C4-2B (cell line): Measurements from ENCODE around the gene ALAS1.
"Not testable (repeated sequence)": the region's sequence is repeated elsewhere in the genome, so short reads cannot be mapped to it uniquely, and the experiment has no call there.

Source experiments
- H3K27ac ChIP-seq: fragments of 450-650 bp; 2 replicates; pipeline ENCODE4 v1.5.1; 2017
- ZFX ChIP-seq: fragments of 450-650 bp; IDR thresholded peaks from 2 replicates; pipeline ENCODE4 v1.6.1; 2017
- TF ChIP-seq, protein P1 (sequence below): fragments of 450-650 bp; conservative IDR thresholded peaks from 2 replicates; pipeline ENCODE4 v1.5.1; 2017; ENCODE audit warnings: mild to moderate bottlenecking

The ALAS1 gene

DNA sequence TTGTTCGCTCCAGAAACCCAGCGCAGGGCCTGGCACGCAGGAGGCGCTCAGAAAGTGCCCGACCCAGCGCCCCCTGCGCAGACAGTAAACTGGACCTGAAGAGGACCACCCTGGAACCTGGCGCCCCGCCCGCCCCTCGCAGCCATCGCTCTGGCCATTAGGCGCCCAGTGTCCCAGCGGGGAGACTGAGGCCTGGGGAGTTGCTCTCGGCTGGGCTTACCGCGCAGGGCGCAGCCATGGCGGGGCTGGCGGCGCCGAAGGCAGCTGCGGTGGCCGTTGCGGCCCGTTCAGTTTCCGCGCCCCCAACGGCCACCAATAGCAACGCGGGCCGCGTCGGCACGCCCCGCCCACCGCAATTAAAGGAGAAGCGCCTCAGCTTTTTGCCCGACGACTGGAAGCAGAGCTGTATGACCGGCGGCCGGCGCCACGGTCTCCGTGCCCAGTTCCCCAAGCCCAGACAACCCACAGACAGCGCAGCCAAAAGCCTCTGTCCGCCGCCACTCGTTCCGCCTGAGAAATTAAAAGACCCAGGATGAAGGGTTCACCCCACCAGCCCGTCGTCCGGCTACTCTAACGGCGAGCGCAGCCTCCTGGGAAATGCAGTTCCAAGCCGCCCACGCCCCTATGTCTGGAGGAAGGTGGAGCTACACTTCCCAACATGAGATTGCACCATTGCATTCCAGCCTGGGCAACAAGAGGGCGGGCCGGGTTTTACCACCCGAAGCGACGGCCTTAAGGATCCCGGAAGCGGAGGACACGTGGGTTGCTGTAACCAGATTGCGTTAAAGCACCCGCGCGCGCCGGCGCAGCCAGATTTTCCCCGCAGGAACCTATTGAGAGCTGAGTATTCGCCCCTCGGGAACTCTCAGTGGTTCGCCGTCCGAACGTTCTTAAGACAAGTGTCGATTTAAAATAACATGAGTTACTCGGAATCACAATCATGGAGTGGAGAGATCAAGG lies 43.5 kb upstream of the ALAS1 start, which contains the start of gene POC1A:
POC1A (minus strand) TSS at position 289 of the 960 bp plus-strand sequence; CDS start at position 238, 51 bp downstream.
- H3K27ac ChIP-seq: peak within 1 kb of the TSS; percentile 89
- peak; percentile 86; the same call in 1 of the 2 replicates for TF ChIP-seq ZFX
- TF ChIP-seq, protein P1, sequence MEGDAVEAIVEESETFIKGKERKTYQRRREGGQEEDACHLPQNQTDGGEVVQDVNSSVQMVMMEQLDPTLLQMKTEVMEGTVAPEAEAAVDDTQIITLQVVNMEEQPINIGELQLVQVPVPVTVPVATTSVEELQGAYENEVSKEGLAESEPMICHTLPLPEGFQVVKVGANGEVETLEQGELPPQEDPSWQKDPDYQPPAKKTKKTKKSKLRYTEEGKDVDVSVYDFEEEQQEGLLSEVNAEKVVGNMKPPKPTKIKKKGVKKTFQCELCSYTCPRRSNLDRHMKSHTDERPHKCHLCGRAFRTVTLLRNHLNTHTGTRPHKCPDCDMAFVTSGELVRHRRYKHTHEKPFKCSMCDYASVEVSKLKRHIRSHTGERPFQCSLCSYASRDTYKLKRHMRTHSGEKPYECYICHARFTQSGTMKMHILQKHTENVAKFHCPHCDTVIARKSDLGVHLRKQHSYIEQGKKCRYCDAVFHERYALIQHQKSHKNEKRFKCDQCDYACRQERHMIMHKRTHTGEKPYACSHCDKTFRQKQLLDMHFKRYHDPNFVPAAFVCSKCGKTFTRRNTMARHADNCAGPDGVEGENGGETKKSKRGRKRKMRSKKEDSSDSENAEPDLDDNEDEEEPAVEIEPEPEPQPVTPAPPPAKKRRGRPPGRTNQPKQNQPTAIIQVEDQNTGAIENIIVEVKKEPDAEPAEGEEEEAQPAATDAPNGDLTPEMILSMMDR: no peak

DNA sequence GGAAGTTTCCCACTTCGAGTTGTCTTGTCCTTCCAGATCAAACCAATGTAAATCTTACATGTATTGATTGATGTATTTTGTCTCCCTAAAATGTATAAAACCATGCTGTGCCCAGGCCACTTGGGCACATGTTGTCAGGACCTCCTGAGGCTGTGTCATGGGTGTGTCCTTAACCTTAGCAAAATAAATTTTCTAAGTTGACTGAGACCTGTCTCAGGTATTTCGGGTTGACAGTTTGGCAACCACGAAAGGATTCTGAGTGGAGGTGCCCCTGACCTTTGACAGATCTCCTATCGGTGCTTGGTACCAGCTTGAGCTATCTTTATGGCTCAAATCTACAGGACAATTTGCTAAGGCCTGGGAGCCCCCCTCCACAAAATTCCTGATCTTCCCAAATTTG lies 42.0 kb upstream of the ALAS1 start:
- H3K27ac ChIP-seq: no peak overlapping the region
- TF ChIP-seq ZFX: no peak
- TF ChIP-seq, protein P1: no peak

DNA sequence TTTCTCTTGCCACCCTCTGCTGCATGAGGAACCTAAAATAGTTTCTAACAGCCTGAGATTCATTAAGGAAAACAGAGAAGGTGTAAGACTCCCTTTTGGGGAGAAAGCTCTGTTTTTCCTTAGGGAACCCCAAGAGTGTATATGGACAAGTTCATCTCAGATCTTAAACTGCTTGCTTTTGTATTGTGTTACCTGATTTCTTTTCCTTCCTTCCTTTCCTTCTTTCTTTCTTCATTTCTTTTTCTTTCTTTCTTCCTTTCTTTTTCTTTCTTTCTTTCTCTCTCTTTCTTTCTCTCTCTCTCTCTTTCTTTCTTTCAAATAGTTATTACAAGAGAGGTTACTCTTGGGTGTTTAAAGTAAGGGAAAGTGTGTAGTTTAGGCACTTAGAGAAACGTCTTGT lies 38.5 kb upstream of the ALAS1 start:
- no peak overlapping the region for H3K27ac ChIP-seq
- TF ChIP-seq, protein P1: no peak
- no peak for TF ChIP-seq ZFX

DNA sequence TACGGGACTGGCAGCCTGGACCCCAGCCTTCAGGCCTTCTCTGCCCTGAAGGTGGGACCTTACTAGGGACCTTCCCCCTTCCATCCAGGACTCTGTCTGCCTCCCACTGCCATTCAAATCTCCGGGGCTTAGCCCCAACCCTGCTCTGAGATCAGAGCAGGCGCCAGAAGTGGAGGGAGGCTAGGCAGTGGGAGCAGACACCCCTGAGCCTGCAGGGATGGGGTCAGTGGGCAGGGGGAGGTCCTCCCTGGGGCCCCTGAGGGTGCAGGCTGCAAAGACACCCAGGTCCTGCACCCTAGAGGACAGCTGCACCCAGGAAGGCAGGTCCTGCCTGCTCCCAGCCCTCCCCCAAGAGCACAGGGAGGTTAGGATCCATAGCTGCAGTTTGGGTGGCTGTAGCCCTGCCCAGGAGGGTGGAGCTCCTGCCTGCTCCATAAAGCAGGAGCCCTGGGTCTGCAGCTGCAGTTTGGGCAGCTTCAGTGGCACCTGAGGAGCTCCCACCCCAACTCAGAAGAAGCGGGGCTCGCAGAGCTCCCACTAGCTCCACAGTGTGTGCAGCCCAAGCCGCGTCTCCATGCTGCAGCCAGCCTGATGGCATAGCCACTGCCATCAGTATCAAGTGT lies 35.6 kb upstream of the ALAS1 start:
- no peak for TF ChIP-seq ZFX
- TF ChIP-seq, protein P1: no peak

DNA sequence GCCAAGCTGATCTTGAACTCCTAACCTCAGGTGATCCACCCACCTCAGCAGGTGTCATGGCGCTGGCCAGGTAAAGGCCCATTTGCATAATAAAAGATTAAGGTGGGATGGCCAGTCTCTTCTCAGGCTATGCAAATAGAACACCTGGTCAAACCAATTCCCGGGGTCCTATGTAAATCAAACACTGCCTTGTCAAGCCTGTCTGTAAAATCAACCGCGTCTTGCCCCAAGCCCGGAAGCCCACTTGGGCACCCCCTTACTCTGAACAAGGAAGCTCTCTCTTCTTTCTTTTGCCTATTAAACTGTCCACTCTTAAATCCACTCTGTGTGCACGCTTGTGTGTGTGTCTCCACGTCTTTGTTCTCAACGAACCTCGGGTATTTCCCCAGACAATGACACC lies 30.7 kb upstream of the ALAS1 start:
- no peak for TF ChIP-seq ZFX
- TF ChIP-seq, protein P1: no peak
- no peak overlapping the region for H3K27ac ChIP-seq

More for the DNA sequence above, 35.6 kb upstream of the ALAS1 start:
- no peak overlapping the region for H3K27ac ChIP-seq

DNA sequence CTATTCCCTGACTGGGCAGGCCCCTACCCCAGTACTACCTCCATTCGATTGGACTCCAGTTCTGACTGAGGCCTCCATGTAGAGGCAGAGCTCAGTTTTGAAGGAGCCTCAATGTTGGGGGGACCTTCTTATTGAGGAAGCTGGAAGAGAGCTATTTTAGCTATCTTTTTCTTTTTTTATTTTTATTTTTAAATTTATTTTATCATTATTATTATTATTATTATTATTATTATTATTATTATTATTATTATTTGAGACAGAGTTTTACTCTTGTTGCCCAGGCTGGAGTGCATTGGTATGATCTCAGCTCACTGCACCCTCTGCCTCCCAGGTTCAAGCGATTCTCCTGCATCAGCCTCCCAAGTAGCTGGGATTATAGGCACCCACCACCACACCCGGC lies 27.7 kb upstream of the ALAS1 start:
- H3K27ac ChIP-seq: not testable (repeated sequence)

DNA sequence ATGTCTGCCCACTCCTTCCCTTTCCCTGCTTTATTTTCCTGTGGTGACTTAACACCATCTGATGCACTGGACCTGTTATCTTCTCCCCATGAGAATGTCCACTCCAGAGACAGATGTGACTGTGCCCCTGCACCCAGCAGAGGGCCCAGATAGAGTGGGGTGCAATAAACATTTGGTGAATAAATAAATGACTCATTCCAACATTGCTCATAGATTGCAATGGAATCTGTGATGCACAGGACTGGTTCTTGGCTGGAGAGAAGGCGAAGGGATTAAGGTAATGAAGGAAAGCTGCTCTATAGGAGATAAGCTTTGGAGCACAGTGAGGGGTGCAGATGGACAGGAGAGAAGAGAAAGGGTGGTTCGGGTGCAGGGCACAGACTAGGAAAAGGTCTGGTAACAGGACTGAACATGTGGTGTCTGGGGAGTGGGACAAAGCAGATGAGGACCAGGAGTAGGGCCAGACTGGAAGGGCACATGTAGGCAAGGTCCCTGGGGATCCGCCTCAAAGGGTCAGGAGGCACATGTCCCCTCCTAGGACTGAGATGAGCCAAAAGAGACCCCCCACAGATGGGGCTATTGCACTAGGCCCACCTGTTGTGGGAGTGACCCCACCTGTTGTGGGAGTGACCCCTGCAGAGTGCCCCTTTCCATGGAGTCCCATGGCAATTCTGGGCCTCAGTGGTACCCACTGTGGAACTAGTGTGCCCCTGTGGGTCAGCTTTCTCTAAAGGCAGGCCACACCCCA lies 26.3 kb upstream of the ALAS1 start:
- H3K27ac ChIP-seq: no peak overlapping the region
- TF ChIP-seq, protein P1: no peak
- no peak for TF ChIP-seq ZFX
